ENCODE results near the gene RAP1A. TPM values are rescaled to one million over a fixed set of nuclear protein-coding genes. Genes with fewer than 3 reads are reported as not detected.

RAP1A gene
- total RNA-seq, 1 experiment from 2014 or later, result 26.7 TPM

DNA sequence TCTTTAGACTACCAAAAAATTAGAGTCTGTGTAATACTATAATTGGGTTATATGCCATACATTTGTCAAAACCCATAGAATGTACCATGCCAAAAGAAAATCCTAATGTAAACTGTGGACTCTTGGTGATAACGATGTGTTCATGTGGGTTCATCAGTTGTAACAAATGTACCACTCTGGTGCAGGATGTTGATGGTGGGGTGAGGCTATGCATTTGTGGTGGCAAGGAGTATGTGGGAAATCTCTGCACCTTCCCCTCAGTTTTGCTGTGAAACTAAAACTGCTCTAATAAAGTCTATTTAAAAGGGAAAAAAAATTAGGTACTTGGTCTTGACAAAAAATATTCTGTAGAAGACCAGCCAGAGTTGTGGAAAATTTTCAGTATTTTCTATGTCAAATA lies 76.2 kb downstream of the RAP1A start:
- Histone ChIP-seq H3K56ac (ENCODE audit: insufficient read length, low read depth, low read length) (no peak overlapping the region), H4K5ac (ENCODE audit: insufficient read length, low read depth, low read length) (no peak overlapping the region), H3K4me1 (ENCODE audit: insufficient read depth, low read length) (no peaks in the 10 kb centered on the region), H2AK5ac (ENCODE audit: insufficient read length, low read length) (no peak overlapping the region), H4K20me1 (ENCODE audit: control insufficient read depth, insufficient read depth, insufficient read length) (no peaks in the 10 kb centered on the region), H3K27me3 (ENCODE audit: insufficient read depth, low read length) (no peaks in the 10 kb centered on the region), H3K4ac (ENCODE audit: low read depth, low read length) (no peak overlapping the region), H4K91ac (ENCODE audit: insufficient read length, low read depth, low read length) (no peak overlapping the region), H3K23me2 (ENCODE audit: insufficient read length, low read depth, low read length, poor library complexity, severe bottlenecking) (no peaks in the 10 kb centered on the region), H4K8ac (replicated peaks; ENCODE audit: insufficient read length, low read depth, low read length) (no peak overlapping the region), H3K9ac (ENCODE audit: extremely low read depth, insufficient read length, low read length) (no peak overlapping the region), H3K9me3 (ENCODE audit: control insufficient read depth, low read depth, low read length) (no peaks in the 10 kb centered on the region), H3K27ac (ENCODE audit: insufficient read length, low read depth, low read length) (no peak overlapping the region), H3K79me2 (ENCODE audit: insufficient read depth, low read length) (no peaks in the 10 kb centered on the region), H2BK5ac (ENCODE audit: insufficient read length, low read length) (no peak overlapping the region), H2BK20ac (ENCODE audit: low read depth, low read length, poor library complexity, severe bottlenecking) (no peak overlapping the region), H3T11ph (ENCODE audit: low read length) (no peak overlapping the region), H3K14ac (ENCODE audit: insufficient read depth, low read length) (no peak overlapping the region), H2BK120ac (ENCODE audit: low read depth, low read length, poor library complexity, severe bottlenecking) (no peak overlapping the region), H3K4me2 (ENCODE audit: insufficient read depth, insufficient read length, low read length) (no peak overlapping the region), H2BK15ac (ENCODE audit: low read depth, low read length) (no peak overlapping the region), H2AFZ (ENCODE audit: low read length) (no peak overlapping the region), H3K79me1 (ENCODE audit: insufficient read depth, low read depth, low read length, poor library complexity, severe bottlenecking) (no peaks in the 10 kb centered on the region), H2BK12ac (ENCODE audit: insufficient read length, low read depth, low read length) (no peak overlapping the region), H3K18ac (ENCODE audit: insufficient read length, low read depth, low read length) (no peak overlapping the region), H3K23ac (ENCODE audit: insufficient read length, low read depth, low read length) (no peak overlapping the region)
- H3K9me3 Mint-ChIP-seq, result no peaks in the 10 kb centered on the region
- no peak overlapping the region for H3K4me3 Mint-ChIP-seq
- H3K27ac Mint-ChIP-seq, result no peak overlapping the region
- no peak for DNase-seq
- H3K27me3 Mint-ChIP-seq (ENCODE audit: low read depth), result no peaks in the 10 kb centered on the region
- WGBS (ENCODE audit: extremely low coverage, insufficient read length, low lambda C conversion rate), result no CpG with 5 or more reads among the region's 1 CpG
- peaks cover 11 to 32% (median 26%) of the 10 kb centered on the region in 3 experiments; a peak in 5 of 7 replicates for H3K36me3 Mint-ChIP-seq (ENCODE audit: insufficient read depth in 1 of 3, low read depth in 3 of 3)
- TF ChIP-seq, protein P1, sequence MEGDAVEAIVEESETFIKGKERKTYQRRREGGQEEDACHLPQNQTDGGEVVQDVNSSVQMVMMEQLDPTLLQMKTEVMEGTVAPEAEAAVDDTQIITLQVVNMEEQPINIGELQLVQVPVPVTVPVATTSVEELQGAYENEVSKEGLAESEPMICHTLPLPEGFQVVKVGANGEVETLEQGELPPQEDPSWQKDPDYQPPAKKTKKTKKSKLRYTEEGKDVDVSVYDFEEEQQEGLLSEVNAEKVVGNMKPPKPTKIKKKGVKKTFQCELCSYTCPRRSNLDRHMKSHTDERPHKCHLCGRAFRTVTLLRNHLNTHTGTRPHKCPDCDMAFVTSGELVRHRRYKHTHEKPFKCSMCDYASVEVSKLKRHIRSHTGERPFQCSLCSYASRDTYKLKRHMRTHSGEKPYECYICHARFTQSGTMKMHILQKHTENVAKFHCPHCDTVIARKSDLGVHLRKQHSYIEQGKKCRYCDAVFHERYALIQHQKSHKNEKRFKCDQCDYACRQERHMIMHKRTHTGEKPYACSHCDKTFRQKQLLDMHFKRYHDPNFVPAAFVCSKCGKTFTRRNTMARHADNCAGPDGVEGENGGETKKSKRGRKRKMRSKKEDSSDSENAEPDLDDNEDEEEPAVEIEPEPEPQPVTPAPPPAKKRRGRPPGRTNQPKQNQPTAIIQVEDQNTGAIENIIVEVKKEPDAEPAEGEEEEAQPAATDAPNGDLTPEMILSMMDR (conservative IDR thresholded peaks at IDR 0.05), result no peak
- no peaks in the 10 kb centered on the region for H3K4me1 Mint-ChIP-seq
